NCI-H526 treated with DMSO at 0.1 percent for 48 hours (cell line): ENCODE measurements around the gene PSRC1.
A peak's percentile ranks its signal among the peaks of the same experiment; 100 is the strongest.

Source experiments
- DNase-seq: peaks from one replicate; lab custom pipeline; 2025; lab: John Stamatoyannopoulos, UW

Gene PSRC1

GRCh38 chr1:109247401-109248365, 35.3 kb downstream of the PSRC1 start:
- DNase-seq: no peak

- DNase-seq: no peak
Measured at GRCh38 chr1:109246141-109246551, 36.8 kb downstream of the PSRC1 start.

GRCh38 chr1:109243860-109244552, 38.9 kb downstream of the PSRC1 start:
- no peak for DNase-seq

GRCh38 chr1:109243221-109243620, 39.7 kb downstream of the PSRC1 start:
- DNase-seq: no peak

- DNase-seq: no peak
Measured at GRCh38 chr1:109242387-109242786, 40.6 kb downstream of the PSRC1 start.

- DNase-seq: no peak
Measured at GRCh38 chr1:109241841-109242345, 41.1 kb downstream of the PSRC1 start.

- DNase-seq: no peak
Measured at GRCh38 chr1:109241344-109241743, 41.6 kb downstream of the PSRC1 start.

- peak; percentile 18 for DNase-seq
Measured at GRCh38 chr1:109240158-109241152, 42.5 kb downstream of the PSRC1 start.

GRCh38 chr1:109239409-109240068, 43.4 kb downstream of the PSRC1 start:
- peak; percentile 53 for DNase-seq

GRCh38 chr1:109239047-109239408, 43.9 kb downstream of the PSRC1 start:
- DNase-seq: no peak

GRCh38 chr1:109238382-109238781, 44.6 kb downstream of the PSRC1 start:
- no peak for DNase-seq

- DNase-seq: no peak
Measured at GRCh38 chr1:109237512-109237911, 45.4 kb downstream of the PSRC1 start.

GRCh38 chr1:109235137-109235536, 47.8 kb downstream of the PSRC1 start:
- DNase-seq: no peak

- DNase-seq: no peak
Measured at GRCh38 chr1:109231066-109231465, 51.9 kb downstream of the PSRC1 start.
